WERI-Rb-1 (cell line): Measurements from ENCODE around the gene ZFP36L2.
A peak's percentile ranks its signal among the peaks of the same experiment; 100 is the strongest.
"Not testable (repeated sequence)": the region's sequence is repeated elsewhere in the genome, so short reads cannot be mapped to it uniquely, and the experiment has no call there.

Experiments used
- DNase-seq: peaks from one replicate; pipeline ENCODE4 v3.0.0-alpha.2; 2020
- H3K27ac ChIP-seq: fragments of 250-450 bp; sonication (Bioruptor Pico); 2 replicates; pipeline ENCODE4 v1.5.1; 2020; ENCODE audit warnings: mild to moderate bottlenecking, moderate library complexity
- H3K27me3 ChIP-seq: fragments of 250-450 bp; sonication (Bioruptor Pico); 2 replicates; pipeline ENCODE4 v1.5.1; 2021; ENCODE audit warnings: mild to moderate bottlenecking, low read depth, moderate library complexity; ENCODE audit not compliant: insufficient read depth, severe bottlenecking
- H3K36me3 ChIP-seq: fragments of 250-450 bp; sonication (Bioruptor Pico); 2 replicates; pipeline ENCODE4 v1.5.1; 2020; ENCODE audit warnings: mild to moderate bottlenecking, moderate library complexity
- H3K4me3 ChIP-seq: 2 replicates; pipeline ENCODE4 v1.5.1; 2011; ENCODE audit warnings: low read depth, mild to moderate bottlenecking, control low read depth, low read length
- H3K9me3 ChIP-seq: fragments of 250-450 bp; sonication (Bioruptor Pico); 2 replicates; pipeline ENCODE4 v1.5.1; 2021; ENCODE audit warnings: mild to moderate bottlenecking, moderate library complexity; ENCODE audit not compliant: severe bottlenecking
- CTCF ChIP-seq: IDR thresholded peaks from 2 replicates; pipeline ENCODE4 v1.5.1; 2011; ENCODE audit warnings: low read depth, mild to moderate bottlenecking, control low read depth, inconsistent platforms, low read length

The ZFP36L2 gene

GRCh38 chr2:43193652-43194120 lies 32.7 kb downstream of the ZFP36L2 start:
- Histone ChIP-seq H3K27me3 (no peaks in the 10 kb centered on the region), H3K36me3 (no peaks in the 10 kb centered on the region), H3K9me3 (no peaks in the 10 kb centered on the region), H3K27ac (0 out of 2 replicates have a peak overlapping the region, but pooled peaks have one; percentile 15), H3K4me3 (no peak overlapping the region)
- no peak for DNase-seq
- no peak for TF ChIP-seq CTCF

DNA sequence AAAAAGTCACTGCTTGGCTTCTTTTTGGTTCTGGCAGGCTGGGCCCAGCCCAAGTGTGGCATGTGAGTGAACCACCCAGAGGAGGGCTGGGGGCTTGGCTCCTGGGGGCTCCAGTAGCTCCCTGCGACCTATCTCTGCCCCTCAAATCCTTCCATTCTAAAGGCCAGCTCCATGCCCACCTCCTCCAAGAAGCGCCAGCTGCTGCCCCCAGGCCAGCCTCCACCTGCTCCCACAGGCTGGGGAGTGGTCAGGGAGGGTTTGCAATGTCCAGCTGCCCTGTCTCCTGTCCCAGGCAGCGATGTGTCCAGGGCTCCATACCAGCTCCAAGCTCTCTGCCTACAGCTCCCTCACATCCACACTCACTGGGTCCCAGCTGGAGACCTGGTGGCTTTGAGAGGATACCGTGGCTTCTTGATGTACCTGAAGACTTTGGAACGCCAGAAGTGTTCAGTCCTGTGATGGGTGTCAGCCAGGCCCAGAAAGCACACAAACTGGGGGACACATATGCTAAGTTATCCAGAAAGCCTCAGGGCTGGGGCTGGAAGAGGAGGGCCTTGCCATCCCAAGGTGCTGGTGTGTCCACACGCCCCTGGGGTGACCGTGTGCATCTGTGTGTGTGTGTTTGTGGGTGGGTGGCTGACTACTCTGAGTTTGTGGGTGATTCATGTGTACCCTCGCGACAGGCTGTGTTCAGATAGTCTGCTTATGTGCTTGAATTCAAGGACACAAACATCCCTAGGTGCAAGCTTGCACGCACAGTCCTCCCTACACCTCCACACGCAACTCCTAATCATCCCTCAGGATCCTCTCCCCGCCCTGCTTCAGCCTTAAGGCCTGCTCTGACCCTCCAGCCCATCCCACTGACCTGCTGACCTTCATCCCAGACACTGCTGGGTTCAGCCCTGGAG lies 33.4 kb downstream of the ZFP36L2 start:
- no peak overlapping the region for H3K27ac ChIP-seq
- no peaks in the 10 kb centered on the region for H3K27me3 ChIP-seq
- H3K4me3 ChIP-seq = no peak overlapping the region
- no peaks in the 10 kb centered on the region for H3K9me3 ChIP-seq
- H3K36me3 ChIP-seq = no peaks in the 10 kb centered on the region
- no peak for TF ChIP-seq CTCF
- DNase-seq = no peak

- H3K4me3 ChIP-seq = no peak overlapping the region
- H3K27me3 ChIP-seq = no peaks in the 10 kb centered on the region
- TF ChIP-seq CTCF = peak; percentile 22; the same call in 1 of the 2 replicates
- no peaks in the 10 kb centered on the region for H3K9me3 ChIP-seq
- DNase-seq = no peak
- no peak overlapping the region for H3K27ac ChIP-seq
- H3K36me3 ChIP-seq = no peaks in the 10 kb centered on the region
These were observed 34.4 kb downstream of the ZFP36L2 start for GRCh38 chr2:43191947-43192516.

GRCh38 chr2:43190311-43191052 lies 35.9 kb downstream of the ZFP36L2 start:
- Histone ChIP-seq H3K9me3 (no peaks in the 10 kb centered on the region), H3K36me3 (no peaks in the 10 kb centered on the region), H3K4me3 (no peak overlapping the region), H3K27me3 (no peaks in the 10 kb centered on the region), H3K27ac (no peak overlapping the region)
- no peak for TF ChIP-seq CTCF
- no peak for DNase-seq

DNA sequence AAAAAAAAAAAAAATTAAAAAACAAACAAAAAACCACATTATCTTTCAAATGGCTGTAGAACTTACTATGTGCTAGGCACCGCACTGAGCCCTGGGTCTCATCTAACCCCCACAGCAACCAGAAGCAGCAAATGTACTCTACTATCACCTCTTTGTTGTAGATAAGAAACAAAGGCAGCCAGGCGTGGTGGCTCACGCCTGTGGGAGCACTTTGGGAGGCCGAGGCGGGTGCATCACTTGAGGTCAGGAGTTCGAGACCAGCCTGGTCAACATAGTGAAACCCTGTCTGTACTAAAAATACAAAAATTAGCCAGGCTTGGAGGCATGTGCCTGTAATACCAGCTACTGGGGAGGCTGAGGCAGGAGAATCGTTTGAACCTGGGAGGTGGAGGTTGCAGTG lies 36.5 kb downstream of the ZFP36L2 start:
- H3K36me3 ChIP-seq, DNase-seq, H3K27ac ChIP-seq, H3K9me3 ChIP-seq, H3K4me3 ChIP-seq, H3K27me3 ChIP-seq: not testable (repeated sequence)
